22Rv1 (cell line): Measurements from ENCODE around the gene CENPQ.

Experiments
- H3K27ac ChIP-seq: fragments of 450-650 bp; 2 replicates; pipeline ENCODE4 v1.5.1; 2017
- ZFX ChIP-seq: fragments of 450-650 bp; IDR thresholded peaks from 2 replicates; pipeline ENCODE4 v1.6.1; 2017; ENCODE audit warnings: antibody characterized with exemption, borderline replicate concordance
- TF ChIP-seq, protein P1 (sequence below): fragments of 450-650 bp; IDR thresholded peaks from 2 replicates; pipeline ENCODE4 v1.5.1; 2017; ENCODE audit warnings: mild to moderate bottlenecking

The CENPQ gene

GRCh38 chr6:49506569-49507111 lies 43.5 kb downstream of the CENPQ start:
- H3K27ac ChIP-seq: peak overlapping the region; percentile 56
- no peak for TF ChIP-seq ZFX
- TF ChIP-seq, protein P1, sequence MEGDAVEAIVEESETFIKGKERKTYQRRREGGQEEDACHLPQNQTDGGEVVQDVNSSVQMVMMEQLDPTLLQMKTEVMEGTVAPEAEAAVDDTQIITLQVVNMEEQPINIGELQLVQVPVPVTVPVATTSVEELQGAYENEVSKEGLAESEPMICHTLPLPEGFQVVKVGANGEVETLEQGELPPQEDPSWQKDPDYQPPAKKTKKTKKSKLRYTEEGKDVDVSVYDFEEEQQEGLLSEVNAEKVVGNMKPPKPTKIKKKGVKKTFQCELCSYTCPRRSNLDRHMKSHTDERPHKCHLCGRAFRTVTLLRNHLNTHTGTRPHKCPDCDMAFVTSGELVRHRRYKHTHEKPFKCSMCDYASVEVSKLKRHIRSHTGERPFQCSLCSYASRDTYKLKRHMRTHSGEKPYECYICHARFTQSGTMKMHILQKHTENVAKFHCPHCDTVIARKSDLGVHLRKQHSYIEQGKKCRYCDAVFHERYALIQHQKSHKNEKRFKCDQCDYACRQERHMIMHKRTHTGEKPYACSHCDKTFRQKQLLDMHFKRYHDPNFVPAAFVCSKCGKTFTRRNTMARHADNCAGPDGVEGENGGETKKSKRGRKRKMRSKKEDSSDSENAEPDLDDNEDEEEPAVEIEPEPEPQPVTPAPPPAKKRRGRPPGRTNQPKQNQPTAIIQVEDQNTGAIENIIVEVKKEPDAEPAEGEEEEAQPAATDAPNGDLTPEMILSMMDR: no peak

GRCh38 chr6:49509342-49509741 lies 46.2 kb downstream of the CENPQ start:
- TF ChIP-seq, protein P1: no peak
- TF ChIP-seq ZFX: no peak
- H3K27ac ChIP-seq: no peak overlapping the region

DNA sequence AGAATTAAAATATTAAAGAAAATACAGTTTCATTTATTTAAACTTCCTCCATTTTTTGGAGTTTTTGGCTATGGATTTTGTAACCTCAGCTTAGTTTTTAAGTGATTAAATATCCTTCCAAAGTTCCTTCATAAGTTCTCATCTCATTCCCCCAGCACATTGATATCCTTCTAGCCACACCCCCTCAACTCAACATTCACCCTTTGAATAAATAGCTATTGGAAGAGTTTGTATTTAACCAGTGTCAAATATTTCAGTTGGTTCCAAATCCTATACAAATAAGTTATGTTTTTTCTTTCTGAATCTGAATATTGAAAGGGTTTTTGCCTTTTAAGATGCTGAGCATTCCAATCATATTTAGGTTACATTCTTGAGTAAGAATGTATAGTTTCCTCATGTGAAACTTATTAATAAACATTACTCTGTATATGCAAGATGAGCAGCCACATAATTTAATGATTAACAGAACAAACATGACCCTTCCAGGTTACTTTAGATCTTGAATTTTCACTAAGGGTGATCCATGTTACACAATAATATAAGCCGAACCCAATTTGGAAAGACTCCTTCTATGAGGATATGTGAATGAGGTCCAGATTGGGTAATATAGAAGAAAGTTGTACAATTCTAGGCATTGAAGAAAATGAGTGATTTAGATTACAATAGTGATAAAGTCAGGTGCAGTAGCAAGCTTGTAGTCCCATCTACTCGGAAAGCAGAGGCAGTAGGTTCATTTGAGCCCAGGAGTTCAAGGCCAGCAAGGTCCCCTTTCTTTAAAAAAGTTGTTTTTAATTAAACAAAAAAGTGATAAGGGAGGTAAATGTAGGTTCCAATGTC lies 50.2 kb downstream of the CENPQ start:
- H3K27ac ChIP-seq: no peak overlapping the region
- TF ChIP-seq, protein P1: no peak
- no peak for TF ChIP-seq ZFX

DNA sequence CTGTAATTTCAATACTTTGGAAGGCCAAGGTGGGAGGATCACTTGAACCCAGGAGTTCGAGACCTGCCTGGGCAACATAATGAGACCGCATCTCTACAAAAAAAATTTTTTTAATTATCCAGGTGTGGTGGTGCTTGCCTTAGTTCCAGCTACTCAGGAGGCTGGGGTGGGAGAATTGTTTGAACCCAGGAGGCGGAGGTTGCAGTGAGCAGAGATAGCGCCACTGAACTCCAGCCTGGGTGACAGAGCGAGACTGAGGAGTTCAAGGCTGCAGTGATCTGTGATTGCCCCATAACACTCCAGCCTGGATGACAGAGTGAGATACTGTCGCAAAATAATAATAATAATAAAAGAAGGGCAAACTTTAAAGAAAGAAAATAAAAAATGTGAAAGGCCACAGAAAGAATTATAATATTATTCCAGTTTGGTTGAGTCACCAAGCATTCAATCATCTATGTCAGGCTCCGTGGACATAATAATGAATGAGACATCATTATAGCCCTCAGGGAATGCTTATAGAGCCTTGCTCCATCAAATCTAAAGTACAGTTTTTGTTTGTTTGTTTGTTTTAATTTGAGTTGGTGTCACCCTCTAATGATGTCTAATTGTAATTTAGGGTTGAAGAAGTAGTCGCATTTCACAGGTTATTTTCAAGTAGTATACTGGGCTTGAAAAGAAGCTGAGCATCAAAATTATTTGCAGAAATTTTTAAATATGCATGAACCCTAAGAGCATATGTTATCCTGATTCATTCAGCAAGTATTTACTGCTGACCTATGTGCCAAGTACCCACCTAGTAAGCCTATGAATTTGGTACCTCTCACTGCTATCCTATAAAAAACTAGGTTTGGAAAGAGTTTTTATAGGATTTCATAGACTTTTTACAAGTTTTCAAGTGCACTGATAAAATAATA lies 51.7 kb downstream of the CENPQ start:
- TF ChIP-seq, protein P1: no peak
- no peak for TF ChIP-seq ZFX
- no peak overlapping the region for H3K27ac ChIP-seq

GRCh38 chr6:49515485-49516146 lies 52.4 kb downstream of the CENPQ start:
- no peak overlapping the region for H3K27ac ChIP-seq
- TF ChIP-seq, protein P1: no peak
- TF ChIP-seq ZFX: no peak

- no peak overlapping the region for H3K27ac ChIP-seq
- TF ChIP-seq, protein P1: no peak
- TF ChIP-seq ZFX: no peak
These were observed 53.0 kb downstream of the CENPQ start for GRCh38 chr6:49516147-49516505.
